BJ (cell line): ENCODE results near the gene CHST12. TPM values are rescaled to one million over a fixed set of nuclear protein-coding genes. Genes with fewer than 3 reads are reported as not detected.
A peak's percentile ranks its signal among the peaks of the same experiment; 100 is the strongest.

Experiments used
- CTCF ChIA-PET: fragments of 350-600 bp; formaldehyde crosslinking; extraction: SDS; loops from one replicate; lab custom pipeline; 2021; ENCODE audit warnings: antibody characterized with exemption, inconsistent platforms; lab: Yijun Ruan, JAX
- POLR2A ChIA-PET: fragments of 300-600 bp; sonication (Branson Sonifier 250); formaldehyde crosslinking; extraction: SDS; loops from one replicate; lab custom pipeline; 2021; ENCODE audit warnings: antibody characterized with exemption; lab: Charles Lee
- DNase-seq: peaks from one replicate; pipeline ENCODE4 v3.0.0-alpha.2; 2011; ENCODE audit warnings: low read depth
- H3K27me3 ChIP-seq: 2 replicates; pipeline ENCODE4 v1.6.0; 2011; ENCODE audit warnings: low read length; ENCODE audit not compliant: control insufficient read depth, insufficient read depth
- H3K36me3 ChIP-seq: 2 replicates; pipeline ENCODE4 v1.5.1; 2011; ENCODE audit warnings: low read length; ENCODE audit not compliant: control insufficient read depth, insufficient read depth
- H3K4me3 ChIP-seq: 2 replicates; pipeline ENCODE4 v1.5.1; 2011; ENCODE audit warnings: low read depth, mild to moderate bottlenecking, control low read depth, low read length
- CTCF ChIP-seq: IDR thresholded peaks from 2 replicates; pipeline ENCODE4 v1.5.1; 2011; ENCODE audit warnings: low read depth, mild to moderate bottlenecking, control low read depth, inconsistent platforms, low read length, moderate library complexity; ENCODE audit not compliant: insufficient read depth
- polyA plus RNA-seq: library from polyadenylated mRNA; depleted of rRNA; stranded (reverse); fragments of >200 nt; gene quantifications from 2 replicates; pipeline ENCODE4 v1.2.3, GENCODE V29; 2011

The CHST12 gene
- polyA plus RNA-seq, 1 experiment: 18.4 TPM

GRCh38 chr7:2446676-2447075, 43.3 kb downstream of the CHST12 start:
- TF ChIP-seq CTCF: no peak
- Histone ChIP-seq H3K4me3 (no peak overlapping the region), H3K36me3 (no peaks in the 10 kb centered on the region), H3K27me3 (no peaks in the 10 kb centered on the region)
- CTCF ChIA-PET: interaction anchor here (1.7 to 2.1 kb wide), 2 partner anchors 15 to 22 kb away, joined by 3 to 6 read pairs; no protein-coding TSS in a partner anchor
- POLR2A ChIA-PET: no interaction called here
- DNase-seq: no peak

- ChIA-PET POLR2A (no interaction called here), CTCF (interaction anchor here (0.6 to 6.3 kb wide), 23 partner anchors 8 to 234 kb away, joined by 3 to 82 read pairs (median 4); partner anchors contain the start of genes BRAT1 and MAD1L1)
- Histone ChIP-seq H3K36me3 (no peaks in the 10 kb centered on the region), H3K27me3 (no peaks in the 10 kb centered on the region), H3K4me3 (no peak overlapping the region)
- no peak for DNase-seq
- TF ChIP-seq CTCF: no peak
These were observed 47.0 kb downstream of the CHST12 start for GRCh38 chr7:2450198-2451107.

DNA sequence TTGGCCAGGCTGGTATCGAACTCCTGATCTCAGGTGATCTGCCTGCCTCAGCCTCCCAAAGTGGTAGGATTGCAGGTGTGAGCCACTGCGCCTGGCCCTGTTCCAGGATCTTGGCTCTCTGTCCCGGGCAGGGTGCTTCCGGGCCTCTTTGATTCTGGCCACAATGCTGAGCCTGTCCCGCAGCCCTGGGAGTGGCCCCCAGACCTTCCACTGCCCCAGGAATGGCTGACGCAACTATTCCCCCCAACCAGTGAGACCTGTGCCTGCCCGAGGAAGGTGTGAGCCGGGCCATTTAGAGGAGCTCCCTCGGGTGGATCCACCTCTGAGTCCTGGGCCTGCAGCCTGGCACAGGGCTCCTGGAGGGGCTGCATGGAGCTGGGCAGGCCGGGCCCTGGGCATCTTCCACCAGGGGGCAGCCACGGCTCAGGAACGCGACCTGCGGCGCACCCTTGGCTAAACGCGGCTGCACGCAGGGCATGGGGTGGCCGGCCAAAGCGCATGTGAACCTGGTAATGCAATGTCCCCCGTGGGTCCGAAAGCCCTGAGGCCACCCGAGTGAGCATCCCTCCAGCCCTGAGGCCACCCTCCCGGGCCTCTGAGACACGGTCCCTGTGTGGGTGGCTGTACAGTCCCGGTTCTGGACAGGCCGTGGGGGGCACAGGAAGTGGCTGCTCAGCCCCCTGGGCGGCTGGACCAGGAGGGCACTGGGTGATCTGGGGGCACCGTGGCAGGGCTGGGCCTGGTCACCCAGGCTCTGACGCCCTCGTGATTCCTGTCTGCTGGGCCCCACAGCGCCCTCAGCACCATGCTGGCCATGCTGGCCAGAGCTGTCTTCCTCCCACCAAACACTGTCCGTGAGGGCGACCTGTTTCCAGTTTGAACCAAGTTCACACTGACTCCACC, 48.0 kb downstream of the CHST12 start:
- H3K36me3 ChIP-seq: no peaks in the 10 kb centered on the region
- POLR2A ChIA-PET: no interaction called here
- H3K27me3 ChIP-seq: no peaks in the 10 kb centered on the region
- no peak for DNase-seq
- CTCF ChIA-PET: interaction anchor here (0.5 to 6.3 kb wide), 28 partner anchors 7 to 233 kb away, joined by 3 to 82 read pairs (median 4); partner anchors contain the start of genes BRAT1 and MAD1L1
- peak; percentile 96 for TF ChIP-seq CTCF
- H3K4me3 ChIP-seq: no peak overlapping the region

GRCh38 chr7:2452074-2452507, 48.7 kb downstream of the CHST12 start:
- ChIA-PET CTCF (interaction anchor here (0.9 to 6.3 kb wide), 11 partner anchors 10 to 229 kb away, joined by 3 to 82 read pairs (median 4); no protein-coding TSS in a partner anchor), POLR2A (no interaction called here)

More at GRCh38 chr7:2452074-2452507, 48.7 kb downstream of the CHST12 start:
- no peak for DNase-seq
- TF ChIP-seq CTCF: no peak
- H3K27me3 ChIP-seq: no peaks in the 10 kb centered on the region
- no peaks in the 10 kb centered on the region for H3K36me3 ChIP-seq
- no peak overlapping the region for H3K4me3 ChIP-seq
